Gastroesophageal sphincter (tissue), 3 donors: ENCODE data around the gene PIP5K1B.

Source experiments
- CTCF ChIP-seq, 4 experiments: fragments of 200-600 bp in 2 of 4; fragments of 450-650 bp in 2 of 4; sonication (generic) in 1 of 4; IDR thresholded peaks; one replicate each; pipeline ENCODE4 v1.5.1; 2017 to 2019; ENCODE audit warnings: antibody characterized with exemption in 4 of 4, mild to moderate bottlenecking in 2 of 4, moderate library complexity in 2 of 4
- EP300 ChIP-seq: sonication (generic); formaldehyde crosslinking; IDR thresholded peaks from one replicate; pipeline ENCODE4 v1.6.1; 2017; ENCODE audit warnings: antibody characterized with exemption, mild to moderate bottlenecking
- POLR2A ChIP-seq, 2 donors: fragments of 450-650 bp; IDR thresholded peaks; one replicate each; pipeline ENCODE4 v1.6.1; 2017; ENCODE audit warnings: antibody characterized with exemption in 2 of 2, mild to moderate bottlenecking in 2 of 2, moderate library complexity in 1 of 2
- POLR2AphosphoS5 ChIP-seq: sonication (generic); formaldehyde crosslinking; IDR thresholded peaks from one replicate; pipeline ENCODE4 v1.6.1; 2017; ENCODE audit warnings: antibody characterized with exemption

GRCh38 chr9:68983522-68984424 is 278.7 kb downstream of the PIP5K1B start:
- TF ChIP-seq POLR2A (IDR thresholded peaks at IDR 0.05), result no peak
- TF ChIP-seq CTCF (IDR thresholded peaks at IDR 0.05), result no peak
- no peak for TF ChIP-seq EP300
- TF ChIP-seq POLR2AphosphoS5, result no peak
